ENCODE measurements around the gene NRP2.

The NRP2 gene

DNA sequence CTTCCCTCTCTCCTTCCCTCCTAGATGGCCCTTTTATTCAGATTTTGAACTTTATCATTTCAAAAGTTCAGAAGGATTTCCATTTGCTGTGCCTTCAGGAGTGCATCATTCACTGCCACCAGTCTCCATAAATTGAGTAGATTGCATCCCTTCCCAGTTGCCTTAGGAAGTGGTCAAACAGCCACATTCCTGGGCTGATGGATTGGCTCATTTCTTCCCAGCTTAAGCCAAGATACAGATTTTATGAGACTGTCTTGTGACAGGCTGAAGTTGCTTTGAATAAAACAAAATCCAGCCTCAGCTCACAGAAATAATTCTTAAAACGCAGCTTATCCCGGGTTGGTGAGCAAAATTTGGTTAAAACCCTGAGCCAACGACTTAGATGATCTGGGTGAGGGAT, 9.8 kb downstream of the NRP2 start:
- no peak overlapping the region for H3K4me2 ChIP-seq (ENCODE audit: low read depth, low read length, poor library complexity, severe bottlenecking)

DNA sequence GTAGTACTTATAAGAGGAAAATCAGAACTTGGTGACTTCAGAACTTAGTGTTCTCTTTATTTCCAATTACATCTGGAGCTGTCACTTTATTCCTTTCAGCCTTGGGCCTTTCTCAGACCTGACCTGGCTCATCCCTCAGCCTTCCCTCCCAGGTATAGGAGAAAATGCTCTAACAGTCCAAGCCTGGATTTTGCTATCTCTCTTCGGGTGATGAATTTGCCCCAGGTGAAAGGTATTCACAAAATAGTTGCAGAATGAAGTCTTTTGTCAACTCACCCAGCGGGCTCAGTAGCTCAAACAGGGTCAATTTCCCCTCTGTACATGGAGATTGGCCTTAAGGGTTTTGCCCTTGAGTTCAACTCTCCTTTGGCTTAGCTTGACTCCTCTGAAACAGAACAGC, 12.0 kb downstream of the NRP2 start:
- Histone ChIP-seq H3K27me3 (ENCODE audit: insufficient read depth, low read length, poor library complexity, severe bottlenecking) (no peaks in the 10 kb centered on the region), H3K4me1 (ENCODE audit: insufficient read depth, low read length, poor library complexity, severe bottlenecking) (no peaks in the 10 kb centered on the region), H3F3A (ENCODE audit: low read depth) (no peaks in the 10 kb centered on the region), H2AFZ (ENCODE audit: low read length) (no peak overlapping the region), H3K4me2 (ENCODE audit: low read depth, low read length, poor library complexity, severe bottlenecking) (no peak overlapping the region), H4K20me1 (ENCODE audit: insufficient read depth, low read length, poor library complexity, severe bottlenecking) (no peaks in the 10 kb centered on the region), H3K79me2 (ENCODE audit: insufficient read depth, low read length) (no peaks in the 10 kb centered on the region), H3K36me3 (ENCODE audit: insufficient read depth, low read length) (no peaks in the 10 kb centered on the region), H3K9me3 (ENCODE audit: insufficient read depth, low read depth, low read length) (no peaks in the 10 kb centered on the region), H3K4me3 (ENCODE audit: low read length, poor library complexity, severe bottlenecking) (no peak overlapping the region), H3K9me2 (replicated peaks; ENCODE audit: low read depth, low read length) (no peaks in the 10 kb centered on the region), H3K9ac (ENCODE audit: low read depth, low read length, poor library complexity, severe bottlenecking) (no peak overlapping the region)
- TF ChIP-seq, protein P1, sequence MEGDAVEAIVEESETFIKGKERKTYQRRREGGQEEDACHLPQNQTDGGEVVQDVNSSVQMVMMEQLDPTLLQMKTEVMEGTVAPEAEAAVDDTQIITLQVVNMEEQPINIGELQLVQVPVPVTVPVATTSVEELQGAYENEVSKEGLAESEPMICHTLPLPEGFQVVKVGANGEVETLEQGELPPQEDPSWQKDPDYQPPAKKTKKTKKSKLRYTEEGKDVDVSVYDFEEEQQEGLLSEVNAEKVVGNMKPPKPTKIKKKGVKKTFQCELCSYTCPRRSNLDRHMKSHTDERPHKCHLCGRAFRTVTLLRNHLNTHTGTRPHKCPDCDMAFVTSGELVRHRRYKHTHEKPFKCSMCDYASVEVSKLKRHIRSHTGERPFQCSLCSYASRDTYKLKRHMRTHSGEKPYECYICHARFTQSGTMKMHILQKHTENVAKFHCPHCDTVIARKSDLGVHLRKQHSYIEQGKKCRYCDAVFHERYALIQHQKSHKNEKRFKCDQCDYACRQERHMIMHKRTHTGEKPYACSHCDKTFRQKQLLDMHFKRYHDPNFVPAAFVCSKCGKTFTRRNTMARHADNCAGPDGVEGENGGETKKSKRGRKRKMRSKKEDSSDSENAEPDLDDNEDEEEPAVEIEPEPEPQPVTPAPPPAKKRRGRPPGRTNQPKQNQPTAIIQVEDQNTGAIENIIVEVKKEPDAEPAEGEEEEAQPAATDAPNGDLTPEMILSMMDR (conservative IDR thresholded peaks at IDR 0.05; ENCODE audit: low read length), result no peak
- no peak for TF ChIP-seq EZH2phosphoT487 (IDR thresholded peaks at IDR 0.05; ENCODE audit: borderline replicate concordance)

More for the DNA sequence above, 9.8 kb downstream of the NRP2 start:
- Histone ChIP-seq H2AFZ (ENCODE audit: low read length) (no peak overlapping the region), H3K9me2 (replicated peaks; ENCODE audit: low read depth, low read length) (no peaks in the 10 kb centered on the region), H3K27me3 (ENCODE audit: insufficient read depth, low read length, poor library complexity, severe bottlenecking) (no peaks in the 10 kb centered on the region), H3K79me2 (ENCODE audit: insufficient read depth, low read length) (no peaks in the 10 kb centered on the region), H3K4me1 (ENCODE audit: insufficient read depth, low read length, poor library complexity, severe bottlenecking) (no peaks in the 10 kb centered on the region), H3F3A (ENCODE audit: low read depth) (no peaks in the 10 kb centered on the region), H3K36me3 (ENCODE audit: insufficient read depth, low read length) (no peaks in the 10 kb centered on the region), H4K20me1 (ENCODE audit: insufficient read depth, low read length, poor library complexity, severe bottlenecking) (no peaks in the 10 kb centered on the region), H3K9me3 (ENCODE audit: insufficient read depth, low read depth, low read length) (no peaks in the 10 kb centered on the region), H3K4me3 (ENCODE audit: low read length, poor library complexity, severe bottlenecking) (no peak overlapping the region), H3K9ac (ENCODE audit: low read depth, low read length, poor library complexity, severe bottlenecking) (no peak overlapping the region)
- TF ChIP-seq, protein P1 (conservative IDR thresholded peaks at IDR 0.05; ENCODE audit: low read length), result no peak
- no peak for TF ChIP-seq EZH2phosphoT487 (IDR thresholded peaks at IDR 0.05; ENCODE audit: borderline replicate concordance)

- H3K79me2 ChIP-seq (ENCODE audit: insufficient read depth, low read length), result no peaks in the 10 kb centered on the region
- TF ChIP-seq, protein P1 (conservative IDR thresholded peaks at IDR 0.05; ENCODE audit: low read length), result no peak
- H3F3A ChIP-seq (ENCODE audit: low read depth), result no peaks in the 10 kb centered on the region
- H3K9ac ChIP-seq (ENCODE audit: low read depth, low read length, poor library complexity, severe bottlenecking), result no peak overlapping the region
- no peak overlapping the region for H3K4me3 ChIP-seq (ENCODE audit: low read length, poor library complexity, severe bottlenecking)
- no peak overlapping the region for H3K4me2 ChIP-seq (ENCODE audit: low read depth, low read length, poor library complexity, severe bottlenecking)
- H3K9me2 ChIP-seq (replicated peaks; ENCODE audit: low read depth, low read length), result no peaks in the 10 kb centered on the region
- H2AFZ ChIP-seq (ENCODE audit: low read length), result no peak overlapping the region
- no peaks in the 10 kb centered on the region for H3K9me3 ChIP-seq (ENCODE audit: insufficient read depth, low read depth, low read length)
- no peaks in the 10 kb centered on the region for H4K20me1 ChIP-seq (ENCODE audit: insufficient read depth, low read length, poor library complexity, severe bottlenecking)
- H3K4me1 ChIP-seq (ENCODE audit: insufficient read depth, low read length, poor library complexity, severe bottlenecking), result no peaks in the 10 kb centered on the region
- H3K36me3 ChIP-seq (ENCODE audit: insufficient read depth, low read length), result no peaks in the 10 kb centered on the region
- H3K27me3 ChIP-seq (ENCODE audit: insufficient read depth, low read length, poor library complexity, severe bottlenecking), result no peaks in the 10 kb centered on the region
Measured at GRCh38 chr2:205695460-205695991, 13.2 kb downstream of the NRP2 start.
